ENCODE measurements around the gene SLC27A5. TPM values are rescaled to one million over a fixed set of nuclear protein-coding genes. Genes with fewer than 3 reads are reported as not detected.
A peak's percentile ranks its signal among the peaks of the same experiment; 100 is the strongest.

The SLC27A5 gene
- total RNA-seq, 3 donors from 2014 or later (not counting 1 experiment from before 2014, with no cell fraction given), result 4.6 to 7.0 (median 4.7) TPM

GRCh38 chr19:58553799-58554493, 42.2 kb upstream of the SLC27A5 start:
- Histone ChIP-seq H3K27me3 (ENCODE audit: control insufficient read depth, insufficient read depth, low read length) (no peaks in the 10 kb centered on the region), H3K27ac (ENCODE audit: low read length) (peak overlapping the region; percentile 98), H3K4me3 (ENCODE audit: low read length) (peak overlapping the region; percentile 99), H3K9me3 (ENCODE audit: control insufficient read depth, insufficient read depth, low read length) (no peaks in the 10 kb centered on the region), H3K36me3 (ENCODE audit: control insufficient read depth, insufficient read depth, low read length) (peaks cover 58% of the 10 kb centered on the region), H3K4me1 (ENCODE audit: control insufficient read depth, insufficient read depth, low read length) (peaks cover 43% of the 10 kb centered on the region)
- intact Hi-C loops (cut with micrococcal nuclease), result no loop called here
- 54% methylated on average over 18 of the region's 18 CpGs for WGBS (ENCODE audit: insufficient coverage)
- Mint-ChIP-seq H3K27me3 (ENCODE audit: low read depth in 2 of 2) (no peaks in the 10 kb centered on the region), H3K27ac (peak overlapping the region; percentile 99), H3K9me3 (no peaks in the 10 kb centered on the region), H3K4me1 (peaks cover 34 to 58% of the 10 kb centered on the region in 2 donors), H3K4me3 (peak overlapping the region; percentile 95), H3K36me3 (no peaks in the 10 kb centered on the region)
- DNase-seq (no peak), ATAC-seq (no peak)
- TF ChIP-seq CTCF (IDR thresholded peaks at IDR 0.05), result no peak

GRCh38 chr19:58552655-58553054, 40.9 kb upstream of the SLC27A5 start:
- ATAC-seq, result no peak
- WGBS (ENCODE audit: insufficient coverage), result 85% methylated on average over 2 of the region's 2 CpGs
- peaks cover 38% of the 10 kb centered on the region for H3K4me1 ChIP-seq (ENCODE audit: control insufficient read depth, insufficient read depth, low read length)
- H3K27me3 ChIP-seq (ENCODE audit: control insufficient read depth, insufficient read depth, low read length), result no peaks in the 10 kb centered on the region
- peaks cover 27 to 45% of the 10 kb centered on the region in 2 donors for H3K4me1 Mint-ChIP-seq
- DNase-seq, result no peak
- H3K27ac Mint-ChIP-seq, result peak overlapping the region; percentile 99
- no peaks in the 10 kb centered on the region for H3K27me3 Mint-ChIP-seq (ENCODE audit: low read depth in 2 of 2)
- no peaks in the 10 kb centered on the region for H3K9me3 Mint-ChIP-seq
- H3K9me3 ChIP-seq (ENCODE audit: control insufficient read depth, insufficient read depth, low read length), result no peaks in the 10 kb centered on the region
- H3K36me3 Mint-ChIP-seq, result no peaks in the 10 kb centered on the region
- intact Hi-C loops (cut with micrococcal nuclease), result no loop called here
- peaks cover 71% of the 10 kb centered on the region for H3K36me3 ChIP-seq (ENCODE audit: control insufficient read depth, insufficient read depth, low read length)
- H3K4me3 Mint-ChIP-seq, result peak overlapping the region; percentile 2
- TF ChIP-seq CTCF (IDR thresholded peaks at IDR 0.05), result no peak
- no peak overlapping the region for H3K4me3 ChIP-seq (ENCODE audit: low read length)
- H3K27ac ChIP-seq (ENCODE audit: low read length), result no peak overlapping the region

GRCh38 chr19:58551577-58552471, 40.0 kb upstream of the SLC27A5 start:
- intact Hi-C loops (cut with micrococcal nuclease), result no loop called here
- peaks cover 23 to 39% of the 10 kb centered on the region in 2 donors for H3K4me1 Mint-ChIP-seq
- H3K4me3 Mint-ChIP-seq, result no peak overlapping the region
- no peaks in the 10 kb centered on the region for H3K36me3 Mint-ChIP-seq
- no peak for ATAC-seq
- no peaks in the 10 kb centered on the region for H3K9me3 ChIP-seq (ENCODE audit: control insufficient read depth, insufficient read depth, low read length)
- no peak for DNase-seq
- H3K4me3 ChIP-seq (ENCODE audit: low read length), result no peak overlapping the region
- WGBS (ENCODE audit: insufficient coverage), result 96% methylated on average over 17 of the region's 18 CpGs
- H3K4me1 ChIP-seq (ENCODE audit: control insufficient read depth, insufficient read depth, low read length), result peaks cover 30% of the 10 kb centered on the region
- no peak overlapping the region for H3K27ac ChIP-seq (ENCODE audit: low read length)
- H3K9me3 Mint-ChIP-seq, result no peaks in the 10 kb centered on the region
- no peaks in the 10 kb centered on the region for H3K27me3 ChIP-seq (ENCODE audit: control insufficient read depth, insufficient read depth, low read length)
- peaks cover 74% of the 10 kb centered on the region for H3K36me3 ChIP-seq (ENCODE audit: control insufficient read depth, insufficient read depth, low read length)
- peak overlapping the region; percentile 99 for H3K27ac Mint-ChIP-seq
- no peak for TF ChIP-seq CTCF (IDR thresholded peaks at IDR 0.05)
- no peaks in the 10 kb centered on the region for H3K27me3 Mint-ChIP-seq (ENCODE audit: low read depth in 2 of 2)

Data from natural killer cell (primary cell).